GM21423 (cell line): ENCODE data around the gene SYCP3.
A peak's percentile ranks its signal among the peaks of the same experiment; 100 is the strongest.

Experiments
- ATAC-seq: cut with Tn5 transposase; IDR thresholded peaks from one replicate; pipeline ENCODE4 v1.9.1; 2021; ENCODE audit warnings: mild to moderate bottlenecking, moderate library complexity; ENCODE audit not compliant: unreplicated experiment

The SYCP3 gene

GRCh38 chr12:101714877-101715444 lies 24.3 kb downstream of the SYCP3 start:
- ATAC-seq: no peak

- ATAC-seq: no peak
These were observed 25.3 kb downstream of the SYCP3 start for GRCh38 chr12:101713930-101714329.

- ATAC-seq: no peak
These were observed 26.1 kb downstream of the SYCP3 start for GRCh38 chr12:101713059-101713682.

GRCh38 chr12:101710288-101710687 lies 29.0 kb downstream of the SYCP3 start:
- no peak for ATAC-seq

GRCh38 chr12:101707131-101707782 lies 32.0 kb downstream of the SYCP3 start:
- ATAC-seq: no peak

- no peak for ATAC-seq
These were observed 32.9 kb downstream of the SYCP3 start for GRCh38 chr12:101706403-101706802.

GRCh38 chr12:101703487-101703886 lies 35.8 kb downstream of the SYCP3 start:
- ATAC-seq: no peak

GRCh38 chr12:101700299-101700820 lies 38.9 kb downstream of the SYCP3 start:
- ATAC-seq: no peak

GRCh38 chr12:101698800-101699347 lies 40.4 kb downstream of the SYCP3 start:
- ATAC-seq: no peak

- ATAC-seq: peak; percentile 28
These were observed 41.1 kb downstream of the SYCP3 start for GRCh38 chr12:101697930-101698799.

GRCh38 chr12:101697197-101697929 lies 41.9 kb downstream of the SYCP3 start, which contains the start of gene CHPT1:
TSS of gene CHPT1 (plus strand) at chr12:101697640. CDS start at chr12:101697862, 222 bp downstream.
- ATAC-seq: peak; percentile 61

GRCh38 chr12:101696251-101697196 lies 42.7 kb downstream of the SYCP3 start:
- ATAC-seq: peak; percentile 27

GRCh38 chr12:101695706-101696105 lies 43.6 kb downstream of the SYCP3 start:
- ATAC-seq: no peak

GRCh38 chr12:101694986-101695385 lies 44.3 kb downstream of the SYCP3 start:
- ATAC-seq: no peak

GRCh38 chr12:101694297-101694848 lies 44.9 kb downstream of the SYCP3 start:
- ATAC-seq: no peak

GRCh38 chr12:101691503-101692096 lies 47.7 kb downstream of the SYCP3 start:
- no peak for ATAC-seq

GRCh38 chr12:101690544-101691098 lies 48.6 kb downstream of the SYCP3 start:
- ATAC-seq: no peak

GRCh38 chr12:101686176-101686575 lies 53.1 kb downstream of the SYCP3 start:
- ATAC-seq: no peak
